Measurements from ENCODE around the gene GLI3. TPM values are rescaled to one million over a fixed set of nuclear protein-coding genes. Genes with fewer than 3 reads are reported as not detected.

GLI3 gene
- total and polyA plus RNA-seq, 10 donors, result 0.17 to 9.2 (median 1.8) TPM

GRCh38 chr7:42103020-42103419, 134.0 kb downstream of the GLI3 start:
- intact Hi-C loops (cut with DNase I; ENCODE audit: low total_unique reads), result no loop called here
- H3K27me3 ChIP-seq (replicated peaks in 1 of 7), result no peaks in the 10 kb centered on the region
- no peak for DNase-seq
- H3K4me1 ChIP-seq, result peaks cover 0 to 11% (median 4%) of the 10 kb centered on the region in 6 donors
- no peak overlapping the region for H3K27ac ChIP-seq
- H3K9me3 ChIP-seq, result no peaks in the 10 kb centered on the region
- no peaks in the 10 kb centered on the region for H3K36me3 ChIP-seq
- WGBS, 5 donors, result 95 to 100% (median 99%) methylated on average over 3 of the region's 3 CpGs
- no peak overlapping the region for H3K4me3 ChIP-seq
- TF ChIP-seq CTCF (IDR thresholded peaks at IDR 0.05 in 8 of 11, conservative IDR thresholded peaks at IDR 0.05 in 3 of 11) (no peak), POLR2A (IDR thresholded peaks at IDR 0.05) (no peak), POLR2AphosphoS5 (IDR thresholded peaks at IDR 0.05) (no peak)

GRCh38 chr7:42102301-42102700, 134.7 kb downstream of the GLI3 start:
- TF ChIP-seq POLR2A (IDR thresholded peaks at IDR 0.05) (no peak), CTCF (IDR thresholded peaks at IDR 0.05 in 8 of 11, conservative IDR thresholded peaks at IDR 0.05 in 3 of 11) (no peak), POLR2AphosphoS5 (IDR thresholded peaks at IDR 0.05) (no peak)
- DNase-seq, result no peak
- H3K36me3 ChIP-seq, result no peaks in the 10 kb centered on the region
- intact Hi-C loops (cut with DNase I; ENCODE audit: low total_unique reads), result no loop called here
- H3K4me1 ChIP-seq, result peaks cover 0 to 5% (median 2%) of the 10 kb centered on the region in 6 donors
- H3K27ac ChIP-seq, result no peak overlapping the region
- no peaks in the 10 kb centered on the region for H3K9me3 ChIP-seq
- WGBS, 5 donors, result 71 to 79% (median 76%) methylated on average over 4 of the region's 4 CpGs
- no peaks in the 10 kb centered on the region for H3K27me3 ChIP-seq (replicated peaks in 1 of 7)
- H3K4me3 ChIP-seq, result no peak overlapping the region

GRCh38 chr7:42100156-42100508, 136.9 kb downstream of the GLI3 start:
- no peak overlapping the region for H3K4me3 ChIP-seq
- 73 to 93% (median 76%) methylated on average over 2 of the region's 2 CpGs for WGBS, 5 donors
- no peak for DNase-seq
- no peaks in the 10 kb centered on the region for H3K4me1 ChIP-seq
- no peaks in the 10 kb centered on the region for H3K36me3 ChIP-seq
- H3K27me3 ChIP-seq (replicated peaks in 1 of 7), result no peaks in the 10 kb centered on the region
- intact Hi-C loops (cut with DNase I; ENCODE audit: low total_unique reads), result no loop called here
- no peak for TF ChIP-seq POLR2A (IDR thresholded peaks at IDR 0.05)
- no peak for TF ChIP-seq POLR2AphosphoS5 (IDR thresholded peaks at IDR 0.05)
- no peak for TF ChIP-seq CTCF (IDR thresholded peaks at IDR 0.05 in 8 of 11, conservative IDR thresholded peaks at IDR 0.05 in 3 of 11)
- H3K9me3 ChIP-seq, result no peaks in the 10 kb centered on the region
- no peak overlapping the region for H3K27ac ChIP-seq

- no peaks in the 10 kb centered on the region for H3K9me3 ChIP-seq
- no peak overlapping the region for H3K4me3 ChIP-seq
- no peaks in the 10 kb centered on the region for H3K4me1 ChIP-seq
- no peaks in the 10 kb centered on the region for H3K27me3 ChIP-seq (replicated peaks in 1 of 7)
- 73 to 88% (median 84%) methylated on average over 8 of the region's 8 CpGs for WGBS, 5 donors
- no peaks in the 10 kb centered on the region for H3K36me3 ChIP-seq
- no peak overlapping the region for H3K27ac ChIP-seq
- intact Hi-C loops (cut with DNase I; ENCODE audit: low total_unique reads), result no loop called here
- DNase-seq, result no peak
- TF ChIP-seq CTCF (IDR thresholded peaks at IDR 0.05 in 8 of 11, conservative IDR thresholded peaks at IDR 0.05 in 3 of 11) (no peak), POLR2AphosphoS5 (IDR thresholded peaks at IDR 0.05) (no peak), POLR2A (IDR thresholded peaks at IDR 0.05) (no peak)
Observed at GRCh38 chr7:42099470-42100155, 137.4 kb downstream of the GLI3 start.

Measured in spleen (tissue), 11 donors.